Esophagus muscularis mucosa (tissue), 2 donors: ENCODE measurements around the gene DSC2.
"Not testable (repeated sequence)": the region's sequence is repeated elsewhere in the genome, so short reads cannot be mapped to it uniquely, and the experiment has no call there.

Source experiments
- EP300 ChIP-seq: sonication (generic); formaldehyde crosslinking; IDR thresholded peaks from one replicate; pipeline ENCODE4 v1.6.1; 2017; ENCODE audit warnings: antibody characterized with exemption
- POLR2A ChIP-seq: fragments of 450-650 bp; IDR thresholded peaks from one replicate; pipeline ENCODE4 v1.6.1; 2017; ENCODE audit warnings: antibody characterized with exemption, moderate library complexity, mild to moderate bottlenecking, low read depth

DNA sequence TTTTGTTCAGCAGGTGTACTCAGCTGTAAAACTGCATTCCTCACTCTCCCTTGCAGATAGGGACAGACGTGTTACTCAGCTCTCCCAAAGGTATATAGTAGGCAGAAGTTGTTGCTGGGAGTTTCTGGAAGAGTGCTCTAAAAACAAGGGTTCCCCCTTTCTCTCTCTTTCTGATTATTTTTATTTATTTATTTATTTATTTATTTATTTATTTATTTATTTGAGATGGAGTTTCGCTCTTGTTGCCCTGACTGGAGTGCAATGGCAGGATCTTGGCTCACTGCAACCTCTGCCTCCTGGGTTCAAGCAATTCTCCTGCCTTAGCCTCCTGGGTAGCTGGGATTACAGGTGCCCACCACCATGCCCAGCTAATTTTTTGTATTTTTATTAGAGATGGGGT, 20.9 kb upstream of the DSC2 start:
- TF ChIP-seq EP300, POLR2A: not testable (repeated sequence)
